C1 segment of cervical spinal cord (tissue), 14 donors: ENCODE data around the gene LSP1.
A peak's percentile ranks its signal among the peaks of the same experiment; 100 is the strongest.
"Not testable (repeated sequence)": the region's sequence is repeated elsewhere in the genome, so short reads cannot be mapped to it uniquely, and the experiment has no call there.

Experiments
- DNase-seq, 14 donors: peaks; one replicate each; lab custom pipeline; 2025; lab: John Stamatoyannopoulos, UW

LSP1 gene

GRCh38 chr11:1875851-1876301, 23.0 kb downstream of the LSP1 start:
- DNase-seq, result not testable (repeated sequence)

GRCh38 chr11:1876361-1877063, 23.6 kb downstream of the LSP1 start:
- no peak for DNase-seq

GRCh38 chr11:1877211-1878136, 24.6 kb downstream of the LSP1 start:
- DNase-seq, result peak in 1 of 14 donors; percentile 50

- no peak for DNase-seq
Observed at GRCh38 chr11:1878137-1879031, 25.5 kb downstream of the LSP1 start.

- no peak for DNase-seq
Observed at GRCh38 chr11:1879342-1879940, 26.6 kb downstream of the LSP1 start.

GRCh38 chr11:1879941-1880720, 27.2 kb downstream of the LSP1 start:
- no peak for DNase-seq

GRCh38 chr11:1880746-1881441, 28.0 kb downstream of the LSP1 start:
- DNase-seq, result no peak

GRCh38 chr11:1881442-1882264, 28.8 kb downstream of the LSP1 start:
- DNase-seq, result no peak

- DNase-seq, result peak in 8 of 14 donors; percentile 13 to 71 (median 42)
Observed at GRCh38 chr11:1882265-1883238, 29.7 kb downstream of the LSP1 start.

GRCh38 chr11:1883346-1884302, 30.7 kb downstream of the LSP1 start:
- no peak for DNase-seq

- no peak for DNase-seq
Observed at GRCh38 chr11:1884303-1884700, 31.4 kb downstream of the LSP1 start.

GRCh38 chr11:1886551-1886950, 33.7 kb downstream of the LSP1 start:
- DNase-seq, result not testable (repeated sequence)

GRCh38 chr11:1887451-1888346, 34.8 kb downstream of the LSP1 start:
- no peak for DNase-seq

- no peak for DNase-seq
Observed at GRCh38 chr11:1888347-1888753, 35.5 kb downstream of the LSP1 start.

- DNase-seq, result no peak
Observed at GRCh38 chr11:1888811-1889210, 35.9 kb downstream of the LSP1 start.
